ENCODE measurements around the gene APPL2. TPM values are rescaled to one million over a fixed set of nuclear protein-coding genes. Genes with fewer than 3 reads are reported as not detected.

APPL2 gene
- total and polyA plus RNA-seq, 3 donors from 2014 or later = 70.9 to 140 (median 129) TPM

- no peak overlapping the region for H3K4me3 ChIP-seq
- no peaks in the 10 kb centered on the region for H3K36me3 ChIP-seq (ENCODE audit: low read depth, missing control alignments)
- no peak overlapping the region for H3K27ac ChIP-seq
- no peak for DNase-seq
- TF ChIP-seq CTCF (IDR thresholded peaks at IDR 0.05) (no peak), POLR2A (IDR thresholded peaks at IDR 0.05) (no peak)
- no peaks in the 10 kb centered on the region for H3K27me3 ChIP-seq
- 77 to 80% methylated on average over 6 of the region's 6 CpGs for WGBS, 2 donors
- intact Hi-C loops (cut with DNase I; ENCODE audit: low total_unique reads) = no loop called here
- peaks cover 7% of the 10 kb centered on the region for H3K4me1 ChIP-seq
- no peaks in the 10 kb centered on the region for H3K9me3 ChIP-seq
Observed at GRCh38 chr12:105198961-105199360, 37.0 kb downstream of the APPL2 start.

GRCh38 chr12:105196090-105196489 lies 39.9 kb downstream of the APPL2 start:
- H3K27me3 ChIP-seq = no peaks in the 10 kb centered on the region
- 87% methylated on average over 6 of the region's 6 CpGs for whole genome bisulfite sequencing, 2 donors
- no peak overlapping the region for H3K4me3 ChIP-seq
- no peak overlapping the region for H3K27ac ChIP-seq
- intact Hi-C loops (cut with DNase I; ENCODE audit: low total_unique reads) = no loop called here
- no peaks in the 10 kb centered on the region for H3K4me1 ChIP-seq
- no peak for DNase-seq
- TF ChIP-seq POLR2A (IDR thresholded peaks at IDR 0.05) = no peak
- TF ChIP-seq CTCF (IDR thresholded peaks at IDR 0.05) = no peak
- no peaks in the 10 kb centered on the region for H3K36me3 ChIP-seq (ENCODE audit: low read depth, missing control alignments)
- no peaks in the 10 kb centered on the region for H3K9me3 ChIP-seq

- H3K4me3 ChIP-seq = no peak overlapping the region
- no peaks in the 10 kb centered on the region for H3K4me1 ChIP-seq
- WGBS, 2 donors = 94 to 96% methylated on average over 6 of the region's 6 CpGs
- intact Hi-C loops (cut with DNase I; ENCODE audit: low total_unique reads) = no loop called here
- H3K36me3 ChIP-seq (ENCODE audit: low read depth, missing control alignments) = no peaks in the 10 kb centered on the region
- TF ChIP-seq CTCF (IDR thresholded peaks at IDR 0.05) (no peak), POLR2A (IDR thresholded peaks at IDR 0.05) (no peak)
- no peak for DNase-seq
- no peaks in the 10 kb centered on the region for H3K27me3 ChIP-seq
- H3K9me3 ChIP-seq = no peaks in the 10 kb centered on the region
- H3K27ac ChIP-seq = no peak overlapping the region
Observed at GRCh38 chr12:105194947-105195346, 41.0 kb downstream of the APPL2 start.

GRCh38 chr12:105192624-105193225 lies 43.2 kb downstream of the APPL2 start:
- Histone ChIP-seq H3K4me3 (no peak overlapping the region), H3K27ac (no peak overlapping the region), H3K4me1 (no peaks in the 10 kb centered on the region), H3K36me3 (ENCODE audit: low read depth, missing control alignments) (no peaks in the 10 kb centered on the region), H3K27me3 (no peaks in the 10 kb centered on the region), H3K9me3 (no peaks in the 10 kb centered on the region)
- no peak for DNase-seq
- 90 to 97% methylated on average over 1 of the region's 1 CpG for WGBS, 2 donors
- TF ChIP-seq POLR2A (IDR thresholded peaks at IDR 0.05) = no peak
- TF ChIP-seq CTCF (IDR thresholded peaks at IDR 0.05) = no peak
- intact Hi-C loops (cut with DNase I; ENCODE audit: low total_unique reads) = no loop called here

GRCh38 chr12:105190530-105190929 lies 45.4 kb downstream of the APPL2 start:
- no peaks in the 10 kb centered on the region for H3K36me3 ChIP-seq (ENCODE audit: low read depth, missing control alignments)
- no peak overlapping the region for H3K27ac ChIP-seq
- intact Hi-C loops (cut with DNase I; ENCODE audit: low total_unique reads) = no loop called here
- H3K4me1 ChIP-seq = no peaks in the 10 kb centered on the region
- no peaks in the 10 kb centered on the region for H3K27me3 ChIP-seq
- no peaks in the 10 kb centered on the region for H3K9me3 ChIP-seq
- 91 to 92% methylated on average over 6 of the region's 6 CpGs for WGBS, 2 donors
- DNase-seq = no peak
- no peak for TF ChIP-seq POLR2A (IDR thresholded peaks at IDR 0.05)
- TF ChIP-seq CTCF (IDR thresholded peaks at IDR 0.05) = no peak
- H3K4me3 ChIP-seq = no peak overlapping the region

All from testis (tissue), 3 donors.